SK-N-SH (cell line): ENCODE measurements around the gene ARAP3. TPM values are rescaled to one million over a fixed set of nuclear protein-coding genes. Genes with fewer than 3 reads are reported as not detected.

Experiments
- CTCF ChIA-PET: fragments of 300-600, 350-600 bp; formaldehyde crosslinking; extraction: SDS; loops from one replicate; lab custom pipeline; 2021; lab: Yijun Ruan, JAX
- POLR2A ChIA-PET: fragments of 350-600 bp; sonication (Branson Sonifier 250); formaldehyde crosslinking; extraction: SDS; loops from one replicate; lab custom pipeline; 2020; ENCODE audit warnings: antibody characterized with exemption, inconsistent platforms; lab: Yijun Ruan, JAX
- DNase-seq: peaks from one replicate; pipeline ENCODE4 v3.0.0; 2012
- H2AFZ ChIP-seq: fragments of 200-600 bp; sonication (generic); 2 replicates; pipeline ENCODE4 v1.8.1; 2016; ENCODE audit warnings: antibody characterized with exemption, mild to moderate bottlenecking, low read depth
- H3F3A ChIP-seq: fragments of 200-600 bp; sonication (generic); replicated peaks from 2 replicates; pipeline ENCODE3; 2016; ENCODE audit warnings: antibody characterized with exemption, mild to moderate bottlenecking; ENCODE audit not compliant: insufficient read depth
- H3K27ac ChIP-seq, 2 experiments: fragments of 200-500 bp in 1 of 2; fragments of 200-600 bp in 1 of 2; sonication (Bioruptor generic) in 1 of 2; sonication (generic), shearing (Covaris generic) in 1 of 2; 2 replicates each; pipeline versions ENCODE4 v1.5.1 to v1.6.1; 2014 to 2016; ENCODE audit warnings: low read depth in 2 of 2, inconsistent platforms in 1 of 2, low read length in 1 of 2, mild to moderate bottlenecking in 1 of 2, mixed read lengths in 1 of 2
- H3K27me3 ChIP-seq: fragments of 200-600 bp; sonication (generic), shearing (Covaris generic); 2 replicates; pipeline ENCODE4 v1.6.1; 2016; ENCODE audit warnings: mixed run types; ENCODE audit not compliant: insufficient read depth
- H3K36me3 ChIP-seq, 2 experiments: fragments of 200-500 bp in 1 of 2; fragments of 200-600 bp in 1 of 2; sonication (Bioruptor generic) in 1 of 2; sonication (generic) in 1 of 2; replicated peaks in 1 of 2; 2 replicates each; pipeline versions ENCODE3 to v1.5.1; 2014 to 2016; ENCODE audit warnings: low read length in 1 of 2, mild to moderate bottlenecking in 1 of 2; ENCODE audit not compliant: insufficient read depth in 2 of 2, control insufficient read depth in 1 of 2
- H3K4me1 ChIP-seq, 2 experiments: fragments of 200-500 bp in 1 of 2; fragments of 200-600 bp in 1 of 2; sonication (Bioruptor generic) in 1 of 2; sonication (generic), shearing (Covaris generic) in 1 of 2; 2 replicates each; pipeline versions ENCODE4 v1.5.1 to v1.6.1; 2014 to 2016; ENCODE audit warnings: low read depth in 1 of 2, low read length in 1 of 2, mixed run types in 1 of 2; ENCODE audit not compliant: insufficient read depth in 2 of 2, control insufficient read depth in 1 of 2
- H3K4me2 ChIP-seq: fragments of 200-600 bp; sonication (generic), shearing (Covaris generic); 2 replicates; pipeline ENCODE4 v1.6.1; 2017; ENCODE audit warnings: mixed run types
- H3K4me3 ChIP-seq, 2 experiments: fragments of 200-500 bp in 1 of 2; fragments of 200-600 bp in 1 of 2; sonication (Bioruptor generic) in 1 of 2; sonication (generic), shearing (Covaris generic) in 1 of 2; 2 replicates each; pipeline versions ENCODE4 v1.5.1 to v1.8.1; 2014 to 2016; ENCODE audit warnings: low read depth in 2 of 2, inconsistent platforms in 1 of 2, low read length in 1 of 2, mild to moderate bottlenecking in 1 of 2, mixed read lengths in 1 of 2, moderate library complexity in 1 of 2
- H3K79me2 ChIP-seq: fragments of 200-600 bp; sonication (generic); 2 replicates; pipeline ENCODE4 v1.8.1; 2017; ENCODE audit warnings: mild to moderate bottlenecking; ENCODE audit not compliant: insufficient read depth
- H3K9ac ChIP-seq: fragments of 200-600 bp; sonication (generic); 2 replicates; pipeline ENCODE4 v1.6.1; 2017; ENCODE audit warnings: mixed run types
- H3K9me2 ChIP-seq: fragments of 200-600 bp; sonication (generic); 2 replicates; pipeline ENCODE4 v1.6.1; 2017; ENCODE audit warnings: mixed run types
- H3K9me3 ChIP-seq: fragments of 200-600 bp; sonication (generic); 2 replicates; pipeline ENCODE4 v1.6.1; 2017; ENCODE audit warnings: mixed run types, mild to moderate bottlenecking, moderate library complexity
- H4K20me1 ChIP-seq: fragments of 200-600 bp; sonication (generic); 2 replicates; pipeline ENCODE4 v1.6.1; 2017; ENCODE audit warnings: mild to moderate bottlenecking, mixed run types; ENCODE audit not compliant: insufficient read depth
- EZH2phosphoT487 ChIP-seq: fragments of 200-600 bp; sonication (generic); IDR thresholded peaks from 2 replicates; pipeline ENCODE4 v1.6.1; 2017; ENCODE audit warnings: low read depth, mixed run types, mild to moderate bottlenecking, antibody characterized with exemption, moderate library complexity, borderline replicate concordance
- FOSL2 ChIP-seq: IDR thresholded peaks from 2 replicates; pipeline ENCODE4 v1.4.0; 2012; ENCODE audit warnings: low read depth, mild to moderate bottlenecking, moderate library complexity, borderline replicate concordance
- FOXM1 ChIP-seq: IDR thresholded peaks from 2 replicates; pipeline ENCODE4 v1.4.0; 2012; ENCODE audit warnings: low read depth, mild to moderate bottlenecking
- GABPA ChIP-seq: IDR thresholded peaks from 2 replicates; pipeline ENCODE4 v1.4.0; 2012; ENCODE audit warnings: low read depth, mild to moderate bottlenecking
- MXI1 ChIP-seq: IDR thresholded peaks from 2 replicates; pipeline ENCODE4 v1.6.1; 2012; ENCODE audit warnings: mild to moderate bottlenecking, low read depth, low read length, improper control_type of control experiment
- POLR2AphosphoS5 ChIP-seq: IDR thresholded peaks from 2 replicates; pipeline ENCODE4 v1.6.1; 2012; ENCODE audit warnings: low read depth, low read length
- RCOR1 ChIP-seq: fragments of 150-350 bp; IDR thresholded peaks from 2 replicates; pipeline ENCODE4 v1.6.1; 2017; ENCODE audit warnings: antibody characterized with exemption, low read length
- RFX5 ChIP-seq: IDR thresholded peaks from 2 replicates; pipeline ENCODE4 v1.6.1; 2012; ENCODE audit warnings: mild to moderate bottlenecking, improper control_type of control experiment, low read length
- RXRA ChIP-seq: IDR thresholded peaks from 2 replicates; pipeline ENCODE4 v1.4.0; 2012; ENCODE audit warnings: low read depth, mild to moderate bottlenecking, borderline replicate concordance
- SMC3 ChIP-seq: IDR thresholded peaks from 2 replicates; pipeline ENCODE4 v1.6.1; 2012; ENCODE audit warnings: low read depth, low read length, improper control_type of control experiment
- TAF1 ChIP-seq: IDR thresholded peaks from 2 replicates; pipeline ENCODE4 v1.6.1; 2012; ENCODE audit warnings: low read depth, mild to moderate bottlenecking, low read length, moderate library complexity, borderline replicate concordance
- YY1 ChIP-seq: IDR thresholded peaks from 2 replicates; pipeline ENCODE4 v1.4.0; 2012; ENCODE audit warnings: low read depth, mild to moderate bottlenecking
- WGBS: methylation state at CpG from one replicate; pipeline ENCODE4 v1.1.6; 2017; ENCODE audit warnings: low lambda C conversion rate; 5-methylcytosine and 5-hydroxymethylcytosine counted together
- polyA plus RNA-seq, 3 experiments: library from polyadenylated mRNA; depleted of rRNA; stranded (reverse); fragments of >200 nt; gene quantifications; 2 replicates each; pipeline ENCODE4 v1.2.3, GENCODE V29; 2012
- TF ChIP-seq, protein P1 (sequence below): fragments of 200-600 bp; sonication (generic); IDR thresholded peaks from 2 replicates; pipeline ENCODE4 v1.6.1; 2017; ENCODE audit warnings: antibody characterized with exemption, mild to moderate bottlenecking, moderate library complexity
- TF ChIP-seq, protein P2 (sequence below): IDR thresholded peaks from 2 replicates; pipeline ENCODE4 v1.6.1; 2012; ENCODE audit warnings: mild to moderate bottlenecking, low read depth, low read length, moderate library complexity

ARAP3 gene
- polyA plus RNA-seq, 1 of the 3 experiments (the other 2 are of a cell fraction), result 6.5 TPM

DNA sequence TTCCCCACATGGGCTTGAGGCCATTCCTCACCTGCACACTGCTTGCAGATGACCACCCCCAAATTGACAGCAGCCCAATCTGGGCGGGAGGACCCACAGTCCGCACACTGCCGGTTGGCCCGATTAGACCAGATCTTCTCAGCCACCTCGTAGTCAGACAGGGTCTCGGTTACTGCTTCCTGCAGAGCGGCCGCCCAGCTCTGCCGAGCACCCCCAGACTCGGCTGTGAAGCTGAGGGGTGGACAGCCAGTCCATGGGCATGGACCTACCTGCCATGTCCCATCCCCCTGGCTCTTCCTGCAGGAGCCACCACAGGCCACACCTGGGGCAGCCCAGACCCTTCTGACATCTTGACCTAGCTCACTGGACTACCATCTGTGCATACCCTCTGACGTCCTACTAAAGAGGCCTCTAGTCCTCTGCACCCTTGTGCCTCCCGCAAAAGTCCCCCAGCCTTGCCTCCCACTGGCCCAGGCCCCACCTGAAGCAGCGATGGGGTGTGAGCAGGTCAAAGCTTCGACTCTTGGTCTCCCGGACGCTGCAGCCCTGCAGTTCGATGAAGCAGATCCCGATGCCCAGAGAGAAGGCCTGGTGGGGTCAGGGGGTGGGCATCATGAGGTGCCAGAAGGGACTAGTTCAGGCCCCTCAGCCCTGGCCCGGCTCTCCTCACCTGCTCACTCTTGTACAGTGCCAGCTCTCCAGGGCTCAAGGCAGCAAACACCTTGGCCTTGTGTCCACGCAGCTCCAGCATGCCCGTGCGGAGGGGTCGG is 9.8 kb downstream of the ARAP3 start:
- Histone ChIP-seq H3K4me2 (no peak overlapping the region), H3K4me1 (no peaks in the 10 kb centered on the region), H3K4me3 (no peak overlapping the region), H3K9ac (no peak overlapping the region), H3K36me3 (peaks cover 4 to 28% of the 10 kb centered on the region in 2 experiments), H4K20me1 (no peaks in the 10 kb centered on the region), H3K27ac (no peak overlapping the region), H3K9me2 (no peaks in the 10 kb centered on the region), H3K9me3 (no peaks in the 10 kb centered on the region), H3K79me2 (no peaks in the 10 kb centered on the region), H3F3A (no peaks in the 10 kb centered on the region), H3K27me3 (no peaks in the 10 kb centered on the region), H2AFZ (no peak overlapping the region)
- ChIA-PET CTCF (interaction anchor here (0.7 to 6.8 kb wide), 5 partner anchors 8 to 295 kb away, joined by 3 to 39 read pairs (median 7); partner anchors contain the start of genes PCDH1 and RELL2), POLR2A (interaction anchor here (0.6 kb wide), 1 partner anchor 12 kb away, joined by 3 read pairs; no protein-coding TSS in a partner anchor)
- 96% methylated on average over 15 of the region's 23 CpGs for WGBS
- no peak for DNase-seq
- TF ChIP-seq FOXM1, result no peak
- TF ChIP-seq, protein P1, sequence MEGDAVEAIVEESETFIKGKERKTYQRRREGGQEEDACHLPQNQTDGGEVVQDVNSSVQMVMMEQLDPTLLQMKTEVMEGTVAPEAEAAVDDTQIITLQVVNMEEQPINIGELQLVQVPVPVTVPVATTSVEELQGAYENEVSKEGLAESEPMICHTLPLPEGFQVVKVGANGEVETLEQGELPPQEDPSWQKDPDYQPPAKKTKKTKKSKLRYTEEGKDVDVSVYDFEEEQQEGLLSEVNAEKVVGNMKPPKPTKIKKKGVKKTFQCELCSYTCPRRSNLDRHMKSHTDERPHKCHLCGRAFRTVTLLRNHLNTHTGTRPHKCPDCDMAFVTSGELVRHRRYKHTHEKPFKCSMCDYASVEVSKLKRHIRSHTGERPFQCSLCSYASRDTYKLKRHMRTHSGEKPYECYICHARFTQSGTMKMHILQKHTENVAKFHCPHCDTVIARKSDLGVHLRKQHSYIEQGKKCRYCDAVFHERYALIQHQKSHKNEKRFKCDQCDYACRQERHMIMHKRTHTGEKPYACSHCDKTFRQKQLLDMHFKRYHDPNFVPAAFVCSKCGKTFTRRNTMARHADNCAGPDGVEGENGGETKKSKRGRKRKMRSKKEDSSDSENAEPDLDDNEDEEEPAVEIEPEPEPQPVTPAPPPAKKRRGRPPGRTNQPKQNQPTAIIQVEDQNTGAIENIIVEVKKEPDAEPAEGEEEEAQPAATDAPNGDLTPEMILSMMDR, result no peak
- TF ChIP-seq RXRA, result no peak
- no peak for TF ChIP-seq MXI1
- TF ChIP-seq EZH2phosphoT487, result no peak
- no peak for TF ChIP-seq RFX5
- TF ChIP-seq SMC3, result no peak
- no peak for TF ChIP-seq TAF1
- no peak for TF ChIP-seq YY1
- TF ChIP-seq RCOR1, result no peak
- TF ChIP-seq, protein P2, sequence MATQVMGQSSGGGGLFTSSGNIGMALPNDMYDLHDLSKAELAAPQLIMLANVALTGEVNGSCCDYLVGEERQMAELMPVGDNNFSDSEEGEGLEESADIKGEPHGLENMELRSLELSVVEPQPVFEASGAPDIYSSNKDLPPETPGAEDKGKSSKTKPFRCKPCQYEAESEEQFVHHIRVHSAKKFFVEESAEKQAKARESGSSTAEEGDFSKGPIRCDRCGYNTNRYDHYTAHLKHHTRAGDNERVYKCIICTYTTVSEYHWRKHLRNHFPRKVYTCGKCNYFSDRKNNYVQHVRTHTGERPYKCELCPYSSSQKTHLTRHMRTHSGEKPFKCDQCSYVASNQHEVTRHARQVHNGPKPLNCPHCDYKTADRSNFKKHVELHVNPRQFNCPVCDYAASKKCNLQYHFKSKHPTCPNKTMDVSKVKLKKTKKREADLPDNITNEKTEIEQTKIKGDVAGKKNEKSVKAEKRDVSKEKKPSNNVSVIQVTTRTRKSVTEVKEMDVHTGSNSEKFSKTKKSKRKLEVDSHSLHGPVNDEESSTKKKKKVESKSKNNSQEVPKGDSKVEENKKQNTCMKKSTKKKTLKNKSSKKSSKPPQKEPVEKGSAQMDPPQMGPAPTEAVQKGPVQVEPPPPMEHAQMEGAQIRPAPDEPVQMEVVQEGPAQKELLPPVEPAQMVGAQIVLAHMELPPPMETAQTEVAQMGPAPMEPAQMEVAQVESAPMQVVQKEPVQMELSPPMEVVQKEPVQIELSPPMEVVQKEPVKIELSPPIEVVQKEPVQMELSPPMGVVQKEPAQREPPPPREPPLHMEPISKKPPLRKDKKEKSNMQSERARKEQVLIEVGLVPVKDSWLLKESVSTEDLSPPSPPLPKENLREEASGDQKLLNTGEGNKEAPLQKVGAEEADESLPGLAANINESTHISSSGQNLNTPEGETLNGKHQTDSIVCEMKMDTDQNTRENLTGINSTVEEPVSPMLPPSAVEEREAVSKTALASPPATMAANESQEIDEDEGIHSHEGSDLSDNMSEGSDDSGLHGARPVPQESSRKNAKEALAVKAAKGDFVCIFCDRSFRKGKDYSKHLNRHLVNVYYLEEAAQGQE, result no peak
- TF ChIP-seq GABPA, result no peak
- no peak for TF ChIP-seq POLR2AphosphoS5
- no peak for TF ChIP-seq FOSL2
